Raji (cell line): ENCODE data around the gene RTKN.

Experiments
- POLR2A ChIP-seq: IDR thresholded peaks from 2 replicates; pipeline ENCODE4 v1.6.1; 2011; ENCODE audit warnings: low read depth, low read length, control low read depth; ENCODE audit not compliant: insufficient read depth

The RTKN gene

GRCh38 chr2:74441690-74442482 is at the start of gene RTKN:
RTKN (minus strand) TSS chr2:74441937; CDS start chr2:74441816, 121 bp downstream.
- TF ChIP-seq POLR2A: no peak

- TF ChIP-seq POLR2A: no peak
Observed at GRCh38 chr2:74489906-74490305, 48.2 kb upstream of the RTKN start.

- no peak for TF ChIP-seq POLR2A
Observed at GRCh38 chr2:74488643-74489481, 47.1 kb upstream of the RTKN start.

GRCh38 chr2:74486141-74486540 is 44.4 kb upstream of the RTKN start:
- no peak for TF ChIP-seq POLR2A

- TF ChIP-seq POLR2A: peak; percentile 78
Observed at GRCh38 chr2:74482801-74483674, 41.3 kb upstream of the RTKN start, which contains the start of the genes CCDC142 and TTC31. CCDC142 (minus strand) TSS chr2:74482998; CDS start chr2:74482837, 161 bp downstream. TTC31 (plus strand) TSS chr2:74483081; CDS start chr2:74483096, 15 bp downstream.

GRCh38 chr2:74481961-74482800 is 40.4 kb upstream of the RTKN start:
- TF ChIP-seq POLR2A: no peak; the same call in 1 of the 2 replicates

- TF ChIP-seq POLR2A: no peak
Observed at GRCh38 chr2:74481431-74481830, 39.7 kb upstream of the RTKN start.

GRCh38 chr2:74474899-74475298 is 33.2 kb upstream of the RTKN start:
- no peak for TF ChIP-seq POLR2A

- no peak for TF ChIP-seq POLR2A
Observed at GRCh38 chr2:74474481-74474880, 32.7 kb upstream of the RTKN start.

GRCh38 chr2:74472945-74473258 is 31.2 kb upstream of the RTKN start:
- no peak for TF ChIP-seq POLR2A

- TF ChIP-seq POLR2A: peak; percentile 92
Observed at GRCh38 chr2:74472086-74472944, 30.6 kb upstream of the RTKN start, which contains the start of gene MRPL53. MRPL53 (minus strand) TSS chr2:74472680; CDS start chr2:74472660, 20 bp downstream.

- TF ChIP-seq POLR2A: no peak
Observed at GRCh38 chr2:74471332-74472065, 29.8 kb upstream of the RTKN start.
